ENCODE data around the gene ZSWIM5. TPM values are rescaled to one million over a fixed set of nuclear protein-coding genes. Genes with fewer than 3 reads are reported as not detected.

ZSWIM5 gene
- total and polyA plus RNA-seq, 9 of the 15 experiments (the other 6 are each of a cell fraction or from before 2014, with no cell fraction given) = under 0.01 to 0.07 (median 0.03) TPM; not detected in 3

DNA sequence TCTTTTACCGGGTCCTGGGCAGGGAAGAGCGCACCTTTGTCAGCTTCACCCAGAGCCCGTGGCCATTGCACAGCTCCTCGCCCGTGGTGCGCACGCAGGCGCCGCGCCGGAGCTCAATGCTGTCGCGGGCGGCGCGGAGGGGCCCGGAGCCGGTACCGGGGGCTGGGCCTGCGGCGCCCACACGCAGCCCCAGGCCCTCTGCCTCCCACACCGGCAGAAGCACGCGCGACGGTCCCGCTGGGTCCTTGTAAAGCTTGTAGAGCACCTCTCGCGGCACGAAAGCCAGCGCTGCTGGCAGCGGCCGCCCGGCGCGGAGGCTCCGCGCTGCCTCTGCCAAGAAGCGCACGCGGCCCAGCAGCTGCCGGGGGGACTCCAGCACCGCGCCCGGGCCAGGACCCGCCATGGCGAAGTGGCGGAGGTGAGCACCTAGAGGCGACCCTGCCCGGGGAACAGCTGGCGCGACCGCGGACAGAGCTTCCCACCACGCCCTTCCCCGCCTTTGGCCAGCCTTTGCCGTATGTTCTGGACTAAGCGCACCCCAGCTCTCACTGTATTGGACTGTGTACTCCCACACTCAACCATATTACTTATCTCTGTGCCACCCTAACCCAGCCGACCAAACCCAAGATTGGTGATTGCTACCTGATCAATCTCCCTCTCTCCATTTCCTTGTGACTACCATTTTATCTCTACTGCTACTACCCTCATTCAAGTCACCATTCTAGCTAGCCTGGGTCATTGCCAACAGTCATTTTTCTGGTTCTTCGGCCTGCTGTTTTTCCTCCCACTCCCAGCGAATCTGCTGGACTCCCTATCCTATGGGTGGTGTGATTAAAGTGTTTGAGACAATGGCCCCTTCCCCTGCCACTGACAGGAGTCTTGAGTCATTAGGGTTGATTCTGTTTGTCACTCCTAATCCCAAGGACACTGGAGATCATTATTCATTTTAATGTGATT lies 195.3 kb downstream of the ZSWIM5 start, which contains the start of gene HECTD3 (continued):
- no peak for TF ChIP-seq RNF219 (CRISPR knock-in tag; IDR thresholded peaks at IDR 0.05)
- peak; percentile 99 for TF ChIP-seq CHD7 (IDR thresholded peaks at IDR 0.05; ENCODE audit: low read depth, low read length)
- no peak for TF ChIP-seq NCOA4 (IDR thresholded peaks at IDR 0.05; ENCODE audit: partially characterized antibody)
- no peak for TF ChIP-seq FOS (IDR thresholded peaks at IDR 0.05; ENCODE audit: extremely low read depth, insufficient read length)
- TF ChIP-seq FOXK1 (CRISPR knock-in tag; IDR thresholded peaks at IDR 0.05; ENCODE audit: borderline replicate concordance) = 0 out of 2 replicates have a peak, but pooled peaks have one; percentile 30
- TF ChIP-seq RBM39 (optimal IDR thresholded peaks at IDR 0.05; ENCODE audit: low read depth, low read length) = peak; percentile 11
- no peak for TF ChIP-seq ZFP30 (CRISPR knock-in tag; IDR thresholded peaks at IDR 0.05; ENCODE audit: borderline replicate concordance)
- TF ChIP-seq ZKSCAN1 (IDR thresholded peaks at IDR 0.05; ENCODE audit: low read depth, low read length) = peak; percentile 38; the same call in 1 of the 2 replicates
- TF ChIP-seq PCBP1 (IDR thresholded peaks at IDR 0.05; ENCODE audit: low read depth, low read length, poor library complexity, severe bottlenecking) = no peak
- peak; percentile 66 for TF ChIP-seq HMGN3 (IDR thresholded peaks at IDR 0.05; ENCODE audit: borderline replicate concordance, extremely low read depth, insufficient read length, low read depth, low read length)
- TF ChIP-seq HDGF (IDR thresholded peaks at IDR 0.05) = peak; percentile 98
